A673 (cell line): ENCODE results near the gene PASK.

Experiments used
- EZH2 ChIP-seq: fragments of 200-600 bp; sonication (generic); IDR thresholded peaks from 2 replicates; pipeline ENCODE4 v1.6.1; 2017; ENCODE audit warnings: borderline replicate concordance, low read depth, mild to moderate bottlenecking, mixed read lengths, antibody characterized with exemption, low read length; ENCODE audit not compliant: poor library complexity, severe bottlenecking
- TF ChIP-seq, protein P1 (sequence below): fragments of 300-800, 200-600 bp; sonication (generic); conservative IDR thresholded peaks from 2 replicates; pipeline ENCODE4 v1.5.1; 2017; ENCODE audit warnings: low read depth, mild to moderate bottlenecking, antibody characterized with exemption, low read length, moderate library complexity, mixed read lengths

DNA sequence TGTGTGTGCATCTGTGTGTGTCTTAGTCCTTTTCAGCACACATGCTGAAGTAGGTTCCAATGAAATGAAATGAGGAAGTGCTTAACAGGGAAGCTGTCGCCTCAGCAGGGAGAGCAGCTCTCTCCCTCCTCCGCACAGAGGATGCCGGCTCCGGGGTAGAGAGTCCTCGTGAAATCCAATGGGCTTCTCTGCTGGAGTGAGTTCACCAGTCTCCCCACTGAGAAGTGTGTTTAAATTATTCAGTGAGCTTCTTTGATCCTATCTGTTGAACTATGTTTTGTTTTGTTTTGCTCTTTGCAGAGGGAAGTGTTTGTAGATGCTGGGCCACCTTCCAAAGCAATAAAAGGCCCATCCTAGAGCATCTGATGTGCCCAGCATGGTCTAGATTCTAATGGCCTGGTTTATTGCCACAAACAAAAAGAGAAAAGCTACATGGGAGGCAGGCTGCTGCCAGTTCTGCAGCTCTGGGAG lies 7.7 kb upstream of the PASK start:
- no peak for TF ChIP-seq EZH2
- TF ChIP-seq, protein P1, sequence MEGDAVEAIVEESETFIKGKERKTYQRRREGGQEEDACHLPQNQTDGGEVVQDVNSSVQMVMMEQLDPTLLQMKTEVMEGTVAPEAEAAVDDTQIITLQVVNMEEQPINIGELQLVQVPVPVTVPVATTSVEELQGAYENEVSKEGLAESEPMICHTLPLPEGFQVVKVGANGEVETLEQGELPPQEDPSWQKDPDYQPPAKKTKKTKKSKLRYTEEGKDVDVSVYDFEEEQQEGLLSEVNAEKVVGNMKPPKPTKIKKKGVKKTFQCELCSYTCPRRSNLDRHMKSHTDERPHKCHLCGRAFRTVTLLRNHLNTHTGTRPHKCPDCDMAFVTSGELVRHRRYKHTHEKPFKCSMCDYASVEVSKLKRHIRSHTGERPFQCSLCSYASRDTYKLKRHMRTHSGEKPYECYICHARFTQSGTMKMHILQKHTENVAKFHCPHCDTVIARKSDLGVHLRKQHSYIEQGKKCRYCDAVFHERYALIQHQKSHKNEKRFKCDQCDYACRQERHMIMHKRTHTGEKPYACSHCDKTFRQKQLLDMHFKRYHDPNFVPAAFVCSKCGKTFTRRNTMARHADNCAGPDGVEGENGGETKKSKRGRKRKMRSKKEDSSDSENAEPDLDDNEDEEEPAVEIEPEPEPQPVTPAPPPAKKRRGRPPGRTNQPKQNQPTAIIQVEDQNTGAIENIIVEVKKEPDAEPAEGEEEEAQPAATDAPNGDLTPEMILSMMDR, result no peak
